Measurements from ENCODE around the gene EPOP.

DNA sequence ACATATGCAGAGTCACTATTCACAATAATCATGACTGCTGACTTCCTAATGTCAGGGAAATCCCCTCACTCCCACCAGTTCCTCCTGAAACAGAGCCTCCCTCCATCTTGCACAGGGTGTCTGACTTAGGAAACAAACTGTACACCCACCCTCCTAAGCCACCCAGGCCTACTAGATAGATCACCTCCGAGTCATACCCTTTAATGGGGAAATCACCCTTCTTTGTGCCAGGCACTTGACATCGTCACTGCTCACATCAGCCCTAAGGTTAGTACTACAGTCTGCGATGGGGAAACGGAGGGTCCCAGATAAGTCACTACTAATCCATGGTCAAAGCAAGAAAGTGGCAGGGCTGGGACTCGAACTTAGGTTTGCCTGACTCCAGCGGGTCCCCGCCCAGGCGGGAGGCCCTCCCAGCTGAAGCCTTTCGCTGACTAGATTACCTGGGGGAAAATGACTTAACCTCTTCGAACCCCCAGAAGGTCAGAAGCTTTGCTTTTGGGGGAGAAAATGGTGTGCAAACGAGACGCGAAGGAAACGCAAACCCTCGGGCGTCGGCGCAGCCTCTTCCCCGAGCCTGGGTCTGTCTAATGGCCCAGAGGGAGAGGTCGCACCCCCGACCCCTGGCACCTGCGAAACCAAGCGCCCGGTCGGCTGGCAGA, 26.9 kb upstream of the EPOP start:
- TF ChIP-seq, protein P1, sequence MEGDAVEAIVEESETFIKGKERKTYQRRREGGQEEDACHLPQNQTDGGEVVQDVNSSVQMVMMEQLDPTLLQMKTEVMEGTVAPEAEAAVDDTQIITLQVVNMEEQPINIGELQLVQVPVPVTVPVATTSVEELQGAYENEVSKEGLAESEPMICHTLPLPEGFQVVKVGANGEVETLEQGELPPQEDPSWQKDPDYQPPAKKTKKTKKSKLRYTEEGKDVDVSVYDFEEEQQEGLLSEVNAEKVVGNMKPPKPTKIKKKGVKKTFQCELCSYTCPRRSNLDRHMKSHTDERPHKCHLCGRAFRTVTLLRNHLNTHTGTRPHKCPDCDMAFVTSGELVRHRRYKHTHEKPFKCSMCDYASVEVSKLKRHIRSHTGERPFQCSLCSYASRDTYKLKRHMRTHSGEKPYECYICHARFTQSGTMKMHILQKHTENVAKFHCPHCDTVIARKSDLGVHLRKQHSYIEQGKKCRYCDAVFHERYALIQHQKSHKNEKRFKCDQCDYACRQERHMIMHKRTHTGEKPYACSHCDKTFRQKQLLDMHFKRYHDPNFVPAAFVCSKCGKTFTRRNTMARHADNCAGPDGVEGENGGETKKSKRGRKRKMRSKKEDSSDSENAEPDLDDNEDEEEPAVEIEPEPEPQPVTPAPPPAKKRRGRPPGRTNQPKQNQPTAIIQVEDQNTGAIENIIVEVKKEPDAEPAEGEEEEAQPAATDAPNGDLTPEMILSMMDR (IDR thresholded peaks at IDR 0.05), result no peak
- no peak for TF ChIP-seq POLR2A (IDR thresholded peaks at IDR 0.05)
